Activated naive CD4-positive, alpha-beta T cell treated with anti-CD3 and anti-CD28 coated beads, Interleukin-2, amount 50 U/mL, for 72 hours (primary cell): ENCODE results near the gene INTS11. TPM values are rescaled to one million over a fixed set of nuclear protein-coding genes. Genes with fewer than 3 reads are reported as not detected.
A peak's percentile ranks its signal among the peaks of the same experiment; 100 is the strongest.

Experiments used
- ATAC-seq, 2 donors: fragments of 150-1000 bp; cut with Tn5 transposase; 2 replicates each; pipeline ENCODE4 v1.10.0; 2021; ENCODE audit warnings: mild to moderate bottlenecking in 2 of 2, moderate library complexity in 2 of 2
- DNase-seq, 2 donors: peaks; one replicate each; pipeline ENCODE4 v3.0.0; 2021 to 2022; ENCODE audit warnings: low spot score in 2 of 2
- H3K27ac Mint-ChIP-seq, 2 donors: one replicate each; pipeline ENCODE4 v1.8.0; 2022; ENCODE audit warnings: mild to moderate bottlenecking in 2 of 2, mixed read lengths in 2 of 2
- H3K36me3 Mint-ChIP-seq, 2 donors: one replicate each; pipeline ENCODE4 v1.8.0; 2022; ENCODE audit warnings: mixed read lengths in 2 of 2
- H3K9me3 Mint-ChIP-seq, 2 donors: one replicate each; pipeline ENCODE4 v1.8.0; 2022; ENCODE audit warnings: mixed read lengths in 2 of 2
- total RNA-seq, 2 donors: library from RNA; stranded (reverse); gene quantifications; one replicate each; pipeline ENCODE4 v1.2.3, GENCODE V29; 2022

The INTS11 gene
- total RNA-seq, 2 donors from 2014 or later: 119 to 142 TPM

- no peak for DNase-seq
- no peak for ATAC-seq
- H3K36me3 Mint-ChIP-seq: no peaks in the 10 kb centered on the region
- no peak overlapping the region for H3K27ac Mint-ChIP-seq
- no peaks in the 10 kb centered on the region for H3K9me3 Mint-ChIP-seq
Measured at GRCh38 chr1:1312450-1313314, 11.8 kb downstream of the INTS11 start.

- no peaks in the 10 kb centered on the region for H3K9me3 Mint-ChIP-seq
- H3K27ac Mint-ChIP-seq: peak overlapping the region in 1 of 2 donors; percentile 27
- DNase-seq (no peak), ATAC-seq (no peak)
- peaks cover 0 to 7% of the 10 kb centered on the region in 2 donors for H3K36me3 Mint-ChIP-seq
Measured at GRCh38 chr1:1311107-1312104, 13.1 kb downstream of the INTS11 start.

GRCh38 chr1:1310476-1311053 lies 13.9 kb downstream of the INTS11 start:
- H3K9me3 Mint-ChIP-seq: no peaks in the 10 kb centered on the region
- peaks cover 0 to 7% of the 10 kb centered on the region in 2 donors for H3K36me3 Mint-ChIP-seq
- no peak for ATAC-seq
- H3K27ac Mint-ChIP-seq: peak overlapping the region in 1 of 2 donors; percentile 27
- no peak for DNase-seq

- Mint-ChIP-seq H3K9me3 (no peaks in the 10 kb centered on the region), H3K36me3 (peaks cover 0 to 7% of the 10 kb centered on the region in 2 donors), H3K27ac (peak overlapping the region in 1 of 2 donors; percentile 63)
- DNase-seq (no peak), ATAC-seq (no peak)
Measured at GRCh38 chr1:1310109-1310385, 14.4 kb downstream of the INTS11 start.

- H3K9me3 Mint-ChIP-seq: no peaks in the 10 kb centered on the region
- peak overlapping the region; percentile 36 to 63 for H3K27ac Mint-ChIP-seq
- no peak for DNase-seq
- no peak for ATAC-seq
- H3K36me3 Mint-ChIP-seq: peaks cover 0 to 7% of the 10 kb centered on the region in 2 donors
Measured at GRCh38 chr1:1309251-1310108, 15.0 kb downstream of the INTS11 start.

GRCh38 chr1:1308756-1309250 lies 15.7 kb downstream of the INTS11 start:
- no peaks in the 10 kb centered on the region for H3K9me3 Mint-ChIP-seq
- peak overlapping the region; percentile 63 to 87 for H3K27ac Mint-ChIP-seq
- no peak for DNase-seq
- peak in 1 of 2 donors; percentile 1 for ATAC-seq
- H3K36me3 Mint-ChIP-seq: peaks cover 0 to 7% of the 10 kb centered on the region in 2 donors

- Mint-ChIP-seq H3K27ac (peak within 1 kb of the TSS; percentile 63 to 87), H3K36me3 (peaks cover 0 to 7% of the 10 kb centered on the region in 2 donors), H3K9me3 (no peaks in the 10 kb centered on the region)
- DNase-seq (peak; percentile 90 to 96), ATAC-seq (peak; percentile 79 to 80)
Measured at GRCh38 chr1:1307923-1308755, 16.3 kb downstream of the INTS11 start, which contains the start of the genes ACAP3 and PUSL1. ACAP3 (minus strand) TSS chr1:1307930; CDS start chr1:1307815, 115 bp downstream. PUSL1 (plus strand) TSS chr1:1308597; CDS start chr1:1308644, 47 bp downstream.

GRCh38 chr1:1307261-1307922 lies 17.1 kb downstream of the INTS11 start:
- peak in 1 of 2 donors; percentile 3 for ATAC-seq
- H3K36me3 Mint-ChIP-seq: peaks cover 0 to 7% of the 10 kb centered on the region in 2 donors
- H3K27ac Mint-ChIP-seq: peak overlapping the region; percentile 51 to 65
- no peak for DNase-seq
- no peaks in the 10 kb centered on the region for H3K9me3 Mint-ChIP-seq

- ATAC-seq (no peak), DNase-seq (no peak)
- peak overlapping the region; percentile 51 to 86 for H3K27ac Mint-ChIP-seq
- no peaks in the 10 kb centered on the region for H3K9me3 Mint-ChIP-seq
- peaks cover 0 to 7% of the 10 kb centered on the region in 2 donors for H3K36me3 Mint-ChIP-seq
Measured at GRCh38 chr1:1306661-1307260, 17.7 kb downstream of the INTS11 start.

GRCh38 chr1:1306070-1306660 lies 18.3 kb downstream of the INTS11 start:
- DNase-seq (no peak), ATAC-seq (no peak)
- Mint-ChIP-seq H3K27ac (peak overlapping the region; percentile 51 to 86), H3K9me3 (no peaks in the 10 kb centered on the region), H3K36me3 (peaks cover 0 to 7% of the 10 kb centered on the region in 2 donors)

GRCh38 chr1:1305300-1306069 lies 19.0 kb downstream of the INTS11 start:
- Mint-ChIP-seq H3K27ac (peak overlapping the region in 1 of 2 donors; percentile 51), H3K36me3 (peaks cover 0 to 7% of the 10 kb centered on the region in 2 donors), H3K9me3 (no peaks in the 10 kb centered on the region)
- ATAC-seq: peak in 1 of 2 donors; percentile 25
- DNase-seq: peak in 1 of 2 donors; percentile 63

- peaks cover 0 to 7% of the 10 kb centered on the region in 2 donors for H3K36me3 Mint-ChIP-seq
- no peak for ATAC-seq
- DNase-seq: no peak
- no peaks in the 10 kb centered on the region for H3K9me3 Mint-ChIP-seq
- H3K27ac Mint-ChIP-seq: no peak overlapping the region
Measured at GRCh38 chr1:1304331-1305299, 19.8 kb downstream of the INTS11 start.
